ENCODE measurements around the gene AGBL4.

Gene AGBL4

DNA sequence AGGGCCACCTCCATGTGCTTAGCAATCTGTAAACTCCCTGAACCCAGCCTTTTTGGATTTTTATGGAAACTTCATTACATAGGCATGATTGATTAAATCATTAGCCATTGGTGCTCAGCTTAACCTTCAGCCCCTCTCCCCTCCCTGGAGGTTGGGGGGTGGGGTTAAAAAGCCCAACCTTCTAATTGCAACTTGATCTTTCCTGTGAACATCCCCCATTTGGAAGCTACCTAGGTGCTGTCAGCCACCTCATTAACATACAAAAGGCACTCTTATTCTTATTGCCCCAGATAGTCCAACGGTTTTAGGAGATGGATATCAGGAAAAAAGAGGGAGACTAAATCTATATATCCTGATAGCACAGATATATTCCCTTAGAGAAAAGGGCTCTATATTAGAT, 823.0 kb downstream of the AGBL4 start:
- H3K4me3 ChIP-seq (ENCODE audit: low read length), result no peak overlapping the region
- TF ChIP-seq CTCF (conservative IDR thresholded peaks at IDR 0.05; ENCODE audit: low read length), result no peak
- DNase-seq (ENCODE audit: low read depth), result no peak

- no peak for DNase-seq (ENCODE audit: low read depth)
- TF ChIP-seq CTCF (conservative IDR thresholded peaks at IDR 0.05; ENCODE audit: low read length), result no peak
- H3K4me3 ChIP-seq (ENCODE audit: low read length), result no peak overlapping the region
Observed at GRCh38 chr1:49199564-49199963, 824.2 kb downstream of the AGBL4 start.

DNA sequence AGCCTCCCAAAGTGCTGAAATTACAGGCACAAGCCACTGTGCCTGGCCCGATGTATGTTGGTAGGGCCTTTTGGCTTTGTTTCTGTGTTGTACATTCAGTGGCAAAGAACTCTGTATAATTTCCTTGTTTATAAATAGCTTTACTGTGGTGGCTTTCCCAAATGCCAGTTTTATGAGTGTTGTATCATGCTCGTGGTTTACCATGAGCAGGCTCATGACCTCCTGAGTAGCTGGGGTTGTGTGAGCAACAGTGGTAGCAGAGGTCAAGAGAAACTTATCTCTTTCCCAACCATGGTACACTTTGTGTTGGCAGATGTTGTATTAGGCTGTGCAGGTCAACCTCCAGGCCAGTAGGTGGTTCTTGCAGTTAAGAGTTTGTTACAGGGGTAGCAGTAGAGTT, 826.7 kb downstream of the AGBL4 start:
- TF ChIP-seq CTCF (conservative IDR thresholded peaks at IDR 0.05; ENCODE audit: low read length), result no peak
- DNase-seq (ENCODE audit: low read depth), result peak; percentile 60
- no peak overlapping the region for H3K4me3 ChIP-seq (ENCODE audit: low read length)

GRCh38 chr1:49190138-49190537, 833.6 kb downstream of the AGBL4 start:
- H3K4me3 ChIP-seq (ENCODE audit: low read length), result no peak overlapping the region
- no peak for TF ChIP-seq CTCF (conservative IDR thresholded peaks at IDR 0.05; ENCODE audit: low read length)
- no peak for DNase-seq (ENCODE audit: low read depth)

DNA sequence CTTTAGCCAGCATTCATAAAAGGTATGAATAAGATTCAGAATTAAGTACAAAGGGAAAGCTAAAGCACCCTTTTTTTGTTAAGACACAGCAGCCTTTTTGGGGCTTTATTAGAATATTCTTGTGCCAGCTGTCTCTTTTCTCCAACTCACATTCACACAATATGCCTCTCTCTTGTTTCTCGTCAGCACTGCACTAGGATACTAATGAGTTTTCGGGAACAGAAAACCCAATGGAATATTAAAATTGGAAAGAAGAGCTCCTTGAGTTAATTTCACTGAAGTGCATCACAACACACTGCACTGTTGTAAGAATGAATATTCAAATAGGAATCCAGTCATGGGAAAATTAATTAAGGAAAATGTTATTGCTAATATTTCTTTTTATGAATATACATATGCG, 836.7 kb downstream of the AGBL4 start:
- no peak for TF ChIP-seq CTCF (conservative IDR thresholded peaks at IDR 0.05; ENCODE audit: low read length)
- DNase-seq (ENCODE audit: low read depth), result no peak

GRCh38 chr1:49185450-49185980, 838.2 kb downstream of the AGBL4 start:
- no peak overlapping the region for H3K4me3 ChIP-seq (ENCODE audit: low read length)
- DNase-seq (ENCODE audit: low read depth), result no peak
- TF ChIP-seq CTCF (conservative IDR thresholded peaks at IDR 0.05; ENCODE audit: low read length), result no peak

More for the DNA sequence above, 836.7 kb downstream of the AGBL4 start:
- no peak overlapping the region for H3K4me3 ChIP-seq (ENCODE audit: low read length)

DNA sequence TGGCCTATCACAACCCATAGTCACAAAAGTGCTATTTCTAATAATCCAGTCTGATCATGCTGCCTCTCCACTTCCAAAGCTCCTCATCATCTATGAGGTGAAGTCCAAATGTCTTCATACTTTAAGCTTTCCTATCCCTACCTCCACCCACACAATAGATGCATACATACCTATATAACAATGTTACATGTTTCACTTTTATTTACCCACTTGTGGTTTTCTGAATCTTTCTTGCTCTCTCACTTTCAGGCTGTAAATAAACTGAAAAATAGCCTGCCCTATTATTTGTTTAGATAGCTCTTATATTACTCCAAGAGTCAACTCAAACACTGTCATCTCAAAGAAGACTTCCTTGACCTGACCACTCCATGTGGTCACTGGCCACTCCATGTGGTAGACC, 840.3 kb downstream of the AGBL4 start:
- DNase-seq (ENCODE audit: low read depth), result no peak

More for the DNA sequence above, 840.3 kb downstream of the AGBL4 start:
- no peak overlapping the region for H3K4me3 ChIP-seq (ENCODE audit: low read length)
- no peak for TF ChIP-seq CTCF (conservative IDR thresholded peaks at IDR 0.05; ENCODE audit: low read length)
